H1 (cell line): ENCODE data around the gene ADH1C.

ENCODE experiments used
- CTCF ChIP-seq, 3 experiments: IDR thresholded peaks; 1 replicate in 2 of 3; 2 replicates in 1 of 3; pipeline versions ENCODE4 v1.5.1 to v1.6.1; 2011; ENCODE audit warnings: low read length in 3 of 3, mild to moderate bottlenecking in 3 of 3, inconsistent platforms in 2 of 3, low read depth in 1 of 3, moderate library complexity in 1 of 3; ENCODE audit not compliant: insufficient read depth in 1 of 3; ENCODE audit errors: control extremely low read depth in 1 of 3
- KDM4A ChIP-seq: IDR thresholded peaks from one replicate; pipeline ENCODE4 v1.7.1; 2012; ENCODE audit warnings: low read depth, mild to moderate bottlenecking, moderate library complexity, low read length, inconsistent platforms; ENCODE audit not compliant: severe bottlenecking
- POLR2A ChIP-seq, 2 experiments: IDR thresholded peaks; 1 replicate in 1 of 2; 2 replicates in 1 of 2; pipeline ENCODE4 v1.6.1; 2011; ENCODE audit warnings: low read depth in 2 of 2, low read length in 2 of 2, mild to moderate bottlenecking in 2 of 2; ENCODE audit errors: control extremely low read depth in 1 of 2
- SP1 ChIP-seq: IDR thresholded peaks from 2 replicates; pipeline ENCODE4 v1.6.1; 2011; ENCODE audit warnings: low read depth, low read length
- YY1 ChIP-seq: IDR thresholded peaks from 2 replicates; pipeline ENCODE4 v1.6.1; 2011; ENCODE audit warnings: low read depth, mild to moderate bottlenecking, low read length

GRCh38 chr4:99361899-99362275 lies 9.3 kb upstream of the ADH1C start:
- no peak for TF ChIP-seq POLR2A (IDR thresholded peaks at IDR 0.05; ENCODE audit: control extremely low read depth in 1 of 2, low read depth in 2 of 2, low read length in 2 of 2)
- no peak for TF ChIP-seq KDM4A
- no peak for TF ChIP-seq CTCF (IDR thresholded peaks at IDR 0.05; ENCODE audit: control extremely low read depth in 1 of 3, insufficient read depth in 1 of 3, low read depth in 1 of 3, low read length in 3 of 3)
- no peak for TF ChIP-seq YY1
- TF ChIP-seq SP1: no peak
